Amniotic stem cell (primary cell): Measurements from ENCODE around the gene PPP1R12A.

Experiments
- DNase-seq: peaks from one replicate; lab custom pipeline; 2025; lab: John Stamatoyannopoulos, UW

Gene PPP1R12A

GRCh38 chr12:79935624-79936345, 888 bp upstream of the PPP1R12A start:
- no peak for DNase-seq

GRCh38 chr12:79934281-79935020, 446 bp downstream of the PPP1R12A start:
- DNase-seq: no peak

DNA sequence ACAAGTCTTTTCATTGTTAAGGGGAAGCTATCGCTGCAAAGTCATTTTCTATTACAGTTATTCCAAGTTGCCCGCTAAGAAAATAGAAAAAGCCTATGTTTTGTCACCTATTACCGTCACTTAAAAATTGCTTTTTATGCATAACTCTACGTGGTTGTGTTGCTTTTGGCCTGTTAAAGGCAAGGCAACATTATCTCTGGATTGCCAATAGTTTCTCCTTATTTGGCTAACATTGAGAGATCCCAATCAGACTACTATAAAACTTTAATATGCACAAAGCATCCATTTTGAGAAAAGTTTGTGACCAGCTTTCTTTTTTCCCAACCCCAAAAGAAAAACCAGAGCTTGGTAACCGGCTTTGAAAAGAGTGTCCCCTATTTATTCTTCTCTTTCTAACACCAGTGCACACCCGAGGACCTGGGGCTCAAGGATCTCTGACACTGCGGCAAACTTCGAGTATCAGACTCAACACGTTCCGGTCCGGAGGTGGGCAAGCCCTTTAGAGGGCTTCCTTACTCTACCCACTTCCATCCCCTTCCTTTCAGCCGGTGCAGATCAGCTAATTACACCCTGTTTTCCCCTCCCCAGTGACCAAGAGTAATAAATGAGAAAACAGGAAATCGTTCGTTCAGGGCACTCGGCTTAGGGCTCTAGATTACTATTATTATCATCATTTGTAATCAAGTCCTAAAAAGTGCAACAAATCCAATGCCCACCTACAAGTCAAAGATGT, 1.2 kb downstream of the PPP1R12A start:
- DNase-seq: no peak

DNA sequence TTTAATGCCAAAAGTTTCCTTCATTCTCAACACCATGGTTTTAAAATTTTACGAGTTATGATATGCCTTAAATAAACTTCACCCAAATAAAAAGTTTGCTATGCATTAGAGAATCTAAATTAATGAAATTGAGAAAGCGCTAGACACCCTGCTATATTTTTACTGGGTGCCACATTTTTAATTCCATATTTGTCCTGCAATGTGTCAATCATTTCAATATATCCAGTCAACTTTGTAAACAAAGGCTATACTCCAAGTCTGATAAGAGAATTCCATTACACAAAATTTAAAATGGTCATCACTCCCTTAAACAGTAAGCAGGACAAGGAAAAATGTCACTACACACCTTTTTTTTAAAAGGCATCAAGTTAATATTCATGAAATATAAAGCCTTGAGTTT, 1.9 kb downstream of the PPP1R12A start:
- no peak for DNase-seq

DNA sequence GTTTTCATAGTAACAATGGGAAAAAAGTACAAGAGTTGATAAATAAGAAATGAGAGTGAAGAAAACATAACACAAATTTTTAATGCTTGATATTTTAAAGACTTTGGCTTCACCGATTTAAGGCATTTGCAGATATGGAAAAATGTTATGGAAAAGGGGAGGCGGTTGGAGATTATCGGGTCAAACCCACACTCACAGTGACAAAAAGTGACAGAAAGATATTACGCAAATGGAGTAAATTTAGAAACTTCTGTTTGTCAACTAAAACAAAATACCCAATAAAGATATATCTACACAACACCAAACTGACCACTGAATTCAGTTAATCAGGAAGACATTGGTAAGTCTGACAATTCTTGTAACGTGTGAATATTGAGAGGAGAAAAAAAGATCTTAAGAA, 2.5 kb downstream of the PPP1R12A start:
- DNase-seq: no peak

DNA sequence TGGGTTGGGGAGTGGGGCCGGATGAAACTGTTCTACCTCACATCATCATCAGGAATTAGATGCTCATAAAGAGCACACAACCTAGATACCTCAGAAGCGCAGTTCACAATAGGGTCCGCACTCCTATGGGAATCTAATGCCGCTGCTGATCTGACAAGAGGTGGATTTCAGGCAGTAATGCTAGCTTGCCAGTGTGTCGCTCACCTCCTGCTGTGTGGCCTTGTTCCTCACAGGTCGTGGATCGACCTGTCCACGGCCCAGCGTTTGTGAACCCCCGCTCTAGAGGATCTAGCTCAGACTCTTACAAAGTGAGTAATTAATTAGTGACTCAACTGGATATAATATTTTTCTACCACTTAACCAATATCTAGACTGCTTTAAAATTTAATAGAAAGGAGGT, 5.8 kb downstream of the PPP1R12A start:
- DNase-seq: no peak

DNA sequence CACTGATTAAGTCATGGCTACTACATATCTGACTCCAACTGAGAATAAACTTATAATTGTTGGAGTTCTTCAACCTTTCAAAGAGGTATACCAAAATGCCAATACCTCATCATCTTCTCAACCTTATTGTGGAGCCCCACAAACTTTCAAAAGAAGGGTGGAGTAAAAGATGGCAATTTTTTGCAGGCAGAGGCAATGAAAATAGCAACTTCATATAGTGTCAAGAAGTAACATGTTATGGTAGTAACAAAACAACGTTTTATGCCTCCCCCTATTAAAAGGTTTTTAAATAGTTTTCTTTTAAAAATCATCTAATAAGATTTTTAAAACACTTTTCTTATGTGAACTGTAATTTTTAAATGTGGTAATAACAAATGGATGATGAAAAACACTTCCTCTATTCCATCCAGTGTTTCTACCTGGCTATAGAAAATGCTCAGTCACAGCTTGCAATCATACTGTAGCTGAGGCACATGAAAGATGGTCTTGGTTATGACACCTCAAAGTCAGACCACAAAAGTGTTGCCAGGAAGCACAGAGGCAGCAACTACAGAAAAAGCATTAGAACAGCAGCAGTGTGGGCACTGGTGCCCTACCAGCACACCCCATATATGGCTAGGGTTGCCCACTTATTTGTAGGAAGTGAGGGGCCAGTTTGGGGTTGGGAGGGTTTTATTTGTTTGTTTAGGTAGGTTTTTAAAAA, 7.0 kb downstream of the PPP1R12A start:
- DNase-seq: no peak

- DNase-seq: no peak
Measured at GRCh38 chr12:79926951-79927350, 7.9 kb downstream of the PPP1R12A start.

DNA sequence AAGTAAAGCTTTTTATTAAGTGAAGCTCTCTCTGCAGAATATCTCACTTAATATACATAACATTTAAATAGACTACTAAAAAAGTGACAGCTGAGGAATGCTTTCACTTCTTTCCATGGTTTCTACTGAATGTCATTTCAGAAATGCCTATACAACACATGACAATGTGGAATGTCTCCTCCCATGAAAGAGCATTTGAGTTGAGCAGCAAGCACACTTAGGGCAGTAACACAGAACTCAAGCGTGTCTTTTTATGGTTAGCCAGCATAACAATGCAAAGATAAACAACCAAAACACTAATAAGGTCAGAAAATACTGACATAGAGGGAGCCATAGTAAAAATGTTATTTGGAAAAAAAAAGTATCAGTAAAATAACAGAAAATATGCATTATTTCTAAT, 9.4 kb downstream of the PPP1R12A start:
- no peak for DNase-seq

GRCh38 chr12:79921786-79922185, 13.1 kb downstream of the PPP1R12A start:
- DNase-seq: no peak

- DNase-seq: no peak
Measured at GRCh38 chr12:79920421-79921238, 14.3 kb downstream of the PPP1R12A start.

GRCh38 chr12:79919762-79920161, 15.1 kb downstream of the PPP1R12A start:
- DNase-seq: no peak

GRCh38 chr12:79916826-79917225, 18.1 kb downstream of the PPP1R12A start:
- DNase-seq: no peak

GRCh38 chr12:79911889-79912656, 22.8 kb downstream of the PPP1R12A start:
- no peak for DNase-seq

GRCh38 chr12:79908366-79908765, 26.5 kb downstream of the PPP1R12A start:
- no peak for DNase-seq

GRCh38 chr12:79901506-79901905, 33.4 kb downstream of the PPP1R12A start:
- DNase-seq: no peak

DNA sequence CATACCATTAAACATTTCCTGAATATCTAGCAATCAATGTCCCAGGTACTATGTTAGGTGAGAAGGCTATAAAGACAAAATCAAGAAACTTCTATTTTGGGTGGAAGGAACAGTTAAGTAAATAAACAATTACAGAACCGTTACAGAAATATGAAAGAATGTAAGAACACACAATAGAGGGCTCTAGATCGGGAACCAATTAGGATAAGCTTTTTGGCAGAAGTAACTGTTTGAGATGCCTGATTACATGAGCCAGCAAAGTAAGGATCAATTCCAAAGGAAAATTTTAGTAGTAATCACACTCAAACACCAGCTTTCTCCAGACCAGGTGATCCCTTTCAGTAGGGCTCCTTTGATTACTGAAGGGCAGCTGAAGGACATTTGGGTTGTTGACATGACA, 33.9 kb downstream of the PPP1R12A start:
- no peak for DNase-seq

DNA sequence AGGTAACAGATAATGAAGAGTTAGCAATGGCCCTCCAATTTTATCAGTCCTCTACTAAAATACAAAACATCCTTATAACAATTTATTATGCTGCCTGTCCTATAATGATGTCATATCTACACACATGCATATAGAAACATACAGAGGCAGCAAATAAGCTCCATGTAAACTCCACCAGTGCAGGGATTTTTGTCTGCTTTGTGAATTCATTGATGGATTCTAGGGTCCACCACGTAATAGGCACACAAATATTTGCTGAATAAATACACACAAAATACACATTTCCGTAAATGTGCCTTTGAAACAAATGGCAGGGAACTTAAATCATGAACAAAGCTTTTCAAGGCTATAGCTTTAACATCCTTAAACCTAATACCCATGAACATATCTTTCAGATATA, 34.7 kb downstream of the PPP1R12A start:
- no peak for DNase-seq

- DNase-seq: peak; percentile 19
Measured at GRCh38 chr12:79897617-79898016, 37.3 kb downstream of the PPP1R12A start.

DNA sequence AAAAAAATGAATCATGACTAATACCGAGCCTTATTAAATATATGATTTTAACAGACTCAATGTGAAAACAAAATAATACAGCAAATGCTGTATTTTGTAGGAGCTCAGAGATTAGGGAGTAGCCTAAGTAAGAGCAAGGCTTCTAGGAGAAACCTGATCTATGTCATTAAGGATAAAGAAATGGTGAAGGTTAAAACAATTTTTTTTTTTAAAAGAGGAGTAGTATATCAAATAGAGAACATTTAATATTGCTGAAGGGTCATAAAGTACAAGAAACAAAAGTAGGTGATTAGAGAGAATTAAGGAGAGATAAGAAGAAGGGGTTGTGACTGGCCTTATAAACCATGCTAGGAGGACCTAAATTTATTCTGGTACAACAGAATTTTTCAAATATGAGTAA, 39.1 kb downstream of the PPP1R12A start:
- DNase-seq: no peak

- no peak for DNase-seq
Measured at GRCh38 chr12:79895071-79895470, 39.8 kb downstream of the PPP1R12A start.
